ENCODE data around the gene C10orf88. TPM values are rescaled to one million over a fixed set of nuclear protein-coding genes. Genes with fewer than 3 reads are reported as not detected.

The C10orf88 gene
- total and polyA plus RNA-seq, 2 of the 13 experiments (the other 11 are each of a cell fraction or from before 2014, with no cell fraction given): 4.6 to 11.8 TPM

DNA sequence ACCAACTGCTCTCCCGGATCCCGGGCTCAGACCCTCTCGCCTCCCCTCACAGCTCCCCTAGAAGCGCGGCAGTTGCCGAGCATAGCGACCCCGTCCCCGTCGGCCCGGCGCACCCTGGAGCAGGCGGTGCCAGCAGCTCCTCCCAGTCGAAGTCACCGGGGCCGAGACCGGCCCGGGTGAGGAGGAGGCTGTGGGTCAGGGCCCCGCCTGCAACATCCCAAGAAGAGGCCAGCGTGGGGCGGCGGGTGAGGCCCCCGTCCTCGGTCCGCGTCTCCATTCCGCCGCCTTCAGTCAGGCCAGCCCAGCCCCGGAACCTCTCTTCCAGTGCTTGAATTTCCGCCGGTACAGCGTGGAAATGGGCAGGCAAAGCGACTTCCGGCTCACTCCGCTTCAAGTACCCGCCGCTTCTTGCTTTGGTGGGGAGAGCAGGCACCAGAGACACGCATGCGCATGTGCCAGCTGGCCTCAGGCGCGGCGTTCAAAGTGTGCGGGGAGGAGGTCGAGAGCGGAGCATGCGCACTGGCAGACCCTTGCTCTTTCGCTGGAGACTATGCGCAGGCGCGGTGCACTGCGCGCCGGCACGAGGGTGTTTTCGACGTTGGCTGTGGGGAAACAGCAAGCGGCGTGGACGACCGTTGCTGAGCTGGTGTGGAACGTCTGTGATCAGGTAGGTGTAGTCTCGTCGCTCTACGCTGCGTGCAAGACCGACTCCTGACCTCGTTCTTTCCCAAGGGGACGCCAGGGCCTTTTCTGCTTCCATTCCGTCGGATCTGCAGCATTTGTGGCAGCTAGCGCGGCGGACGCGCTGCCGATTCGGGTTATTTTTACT, at the start of gene C10orf88 (continued):
- TF ChIP-seq, protein P1, sequence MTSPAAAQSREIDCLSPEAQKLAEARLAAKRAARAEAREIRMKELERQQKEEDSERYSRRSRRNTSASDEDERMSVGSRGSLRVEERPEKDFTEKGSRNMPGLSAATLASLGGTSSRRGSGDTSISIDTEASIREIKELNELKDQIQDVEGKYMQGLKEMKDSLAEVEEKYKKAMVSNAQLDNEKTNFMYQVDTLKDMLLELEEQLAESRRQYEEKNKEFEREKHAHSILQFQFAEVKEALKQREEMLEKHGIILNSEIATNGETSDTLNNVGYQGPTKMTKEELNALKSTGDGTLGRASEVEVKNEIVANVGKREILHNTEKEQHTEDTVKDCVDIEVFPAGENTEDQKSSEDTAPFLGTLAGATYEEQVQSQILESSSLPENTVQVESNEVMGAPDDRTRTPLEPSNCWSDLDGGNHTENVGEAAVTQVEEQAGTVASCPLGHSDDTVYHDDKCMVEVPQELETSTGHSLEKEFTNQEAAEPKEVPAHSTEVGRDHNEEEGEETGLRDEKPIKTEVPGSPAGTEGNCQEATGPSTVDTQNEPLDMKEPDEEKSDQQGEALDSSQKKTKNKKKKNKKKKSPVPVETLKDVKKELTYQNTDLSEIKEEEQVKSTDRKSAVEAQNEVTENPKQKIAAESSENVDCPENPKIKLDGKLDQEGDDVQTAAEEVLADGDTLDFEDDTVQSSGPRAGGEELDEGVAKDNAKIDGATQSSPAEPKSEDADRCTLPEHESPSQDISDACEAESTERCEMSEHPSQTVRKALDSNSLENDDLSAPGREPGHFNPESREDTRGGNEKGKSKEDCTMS (CRISPR knock-in tag; conservative IDR thresholded peaks at IDR 0.05): no peak
- TF ChIP-seq XBP1 (CRISPR knock-in tag; IDR thresholded peaks at IDR 0.05) (no peak), CHD4 (IDR thresholded peaks at IDR 0.05; ENCODE audit: borderline replicate concordance, low read length) (no peak), HNRNPL (IDR thresholded peaks at IDR 0.05; ENCODE audit: low read depth, low read length) (peak; percentile 81), IKZF4 (CRISPR knock-in tag; IDR thresholded peaks at IDR 0.05; ENCODE audit: borderline replicate concordance, low read depth, not compliant biosample characterization) (peak; percentile 77), ZNF562 (CRISPR knock-in tag; IDR thresholded peaks at IDR 0.05; ENCODE audit: borderline replicate concordance) (no peak; the same call in 1 of the 2 replicates), STAT5B (CRISPR knock-in tag; IDR thresholded peaks at IDR 0.05) (0 out of 2 replicates have a peak, but pooled peaks have one; percentile 23), ZNF33A (CRISPR knock-in tag; IDR thresholded peaks at IDR 0.05; ENCODE audit: borderline replicate concordance) (no peak; the same call in 1 of the 2 replicates), YEATS2 (CRISPR knock-in tag; IDR thresholded peaks at IDR 0.05; ENCODE audit: borderline replicate concordance) (peak; percentile 95), ZNF383 (CRISPR knock-in tag; IDR thresholded peaks at IDR 0.05; ENCODE audit: borderline replicate concordance) (peak; percentile 86; the same call in 1 of the 2 replicates), ZFP36L2 (CRISPR knock-in tag; IDR thresholded peaks at IDR 0.05) (peak; percentile 52; the same call in 1 of the 2 replicates)
- TF ChIP-seq, protein P2, sequence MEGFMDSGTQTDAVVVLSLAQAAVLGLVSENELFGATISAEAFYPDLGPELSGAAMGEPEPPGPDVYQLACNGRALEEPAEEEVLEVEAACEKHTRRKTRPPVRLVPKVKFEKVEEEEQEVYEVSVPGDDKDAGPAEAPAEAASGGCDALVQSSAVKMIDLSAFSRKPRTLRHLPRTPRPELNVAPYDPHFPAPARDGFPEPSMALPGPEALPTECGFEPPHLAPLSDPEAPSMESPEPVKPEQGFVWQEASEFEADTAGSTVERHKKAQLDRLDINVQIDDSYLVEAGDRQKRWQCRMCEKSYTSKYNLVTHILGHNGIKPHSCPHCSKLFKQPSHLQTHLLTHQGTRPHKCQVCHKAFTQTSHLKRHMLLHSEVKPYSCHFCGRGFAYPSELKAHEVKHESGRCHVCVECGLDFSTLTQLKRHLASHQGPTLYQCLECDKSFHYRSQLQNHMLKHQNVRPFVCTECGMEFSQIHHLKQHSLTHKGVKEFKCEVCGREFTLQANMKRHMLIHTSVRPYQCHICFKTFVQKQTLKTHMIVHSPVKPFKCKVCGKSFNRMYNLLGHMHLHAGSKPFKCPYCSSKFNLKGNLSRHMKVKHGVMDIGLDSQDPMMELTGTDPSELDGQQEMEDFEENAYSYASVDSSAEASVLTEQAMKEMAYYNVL (CRISPR knock-in tag; IDR thresholded peaks at IDR 0.05; ENCODE audit: borderline replicate concordance): peak; percentile 91
- TF ChIP-seq, protein P3, sequence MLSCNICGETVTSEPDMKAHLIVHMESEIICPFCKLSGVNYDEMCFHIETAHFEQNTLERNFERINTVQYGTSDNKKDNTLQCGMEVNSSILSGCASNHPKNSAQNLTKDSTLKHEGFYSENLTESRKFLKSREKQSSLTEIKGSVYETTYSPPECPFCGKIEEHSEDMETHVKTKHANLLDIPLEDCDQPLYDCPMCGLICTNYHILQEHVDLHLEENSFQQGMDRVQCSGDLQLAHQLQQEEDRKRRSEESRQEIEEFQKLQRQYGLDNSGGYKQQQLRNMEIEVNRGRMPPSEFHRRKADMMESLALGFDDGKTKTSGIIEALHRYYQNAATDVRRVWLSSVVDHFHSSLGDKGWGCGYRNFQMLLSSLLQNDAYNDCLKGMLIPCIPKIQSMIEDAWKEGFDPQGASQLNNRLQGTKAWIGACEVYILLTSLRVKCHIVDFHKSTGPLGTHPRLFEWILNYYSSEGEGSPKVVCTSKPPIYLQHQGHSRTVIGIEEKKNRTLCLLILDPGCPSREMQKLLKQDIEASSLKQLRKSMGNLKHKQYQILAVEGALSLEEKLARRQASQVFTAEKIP (CRISPR knock-in tag; IDR thresholded peaks at IDR 0.05; ENCODE audit: borderline replicate concordance): no peak
- TF ChIP-seq, protein P4, sequence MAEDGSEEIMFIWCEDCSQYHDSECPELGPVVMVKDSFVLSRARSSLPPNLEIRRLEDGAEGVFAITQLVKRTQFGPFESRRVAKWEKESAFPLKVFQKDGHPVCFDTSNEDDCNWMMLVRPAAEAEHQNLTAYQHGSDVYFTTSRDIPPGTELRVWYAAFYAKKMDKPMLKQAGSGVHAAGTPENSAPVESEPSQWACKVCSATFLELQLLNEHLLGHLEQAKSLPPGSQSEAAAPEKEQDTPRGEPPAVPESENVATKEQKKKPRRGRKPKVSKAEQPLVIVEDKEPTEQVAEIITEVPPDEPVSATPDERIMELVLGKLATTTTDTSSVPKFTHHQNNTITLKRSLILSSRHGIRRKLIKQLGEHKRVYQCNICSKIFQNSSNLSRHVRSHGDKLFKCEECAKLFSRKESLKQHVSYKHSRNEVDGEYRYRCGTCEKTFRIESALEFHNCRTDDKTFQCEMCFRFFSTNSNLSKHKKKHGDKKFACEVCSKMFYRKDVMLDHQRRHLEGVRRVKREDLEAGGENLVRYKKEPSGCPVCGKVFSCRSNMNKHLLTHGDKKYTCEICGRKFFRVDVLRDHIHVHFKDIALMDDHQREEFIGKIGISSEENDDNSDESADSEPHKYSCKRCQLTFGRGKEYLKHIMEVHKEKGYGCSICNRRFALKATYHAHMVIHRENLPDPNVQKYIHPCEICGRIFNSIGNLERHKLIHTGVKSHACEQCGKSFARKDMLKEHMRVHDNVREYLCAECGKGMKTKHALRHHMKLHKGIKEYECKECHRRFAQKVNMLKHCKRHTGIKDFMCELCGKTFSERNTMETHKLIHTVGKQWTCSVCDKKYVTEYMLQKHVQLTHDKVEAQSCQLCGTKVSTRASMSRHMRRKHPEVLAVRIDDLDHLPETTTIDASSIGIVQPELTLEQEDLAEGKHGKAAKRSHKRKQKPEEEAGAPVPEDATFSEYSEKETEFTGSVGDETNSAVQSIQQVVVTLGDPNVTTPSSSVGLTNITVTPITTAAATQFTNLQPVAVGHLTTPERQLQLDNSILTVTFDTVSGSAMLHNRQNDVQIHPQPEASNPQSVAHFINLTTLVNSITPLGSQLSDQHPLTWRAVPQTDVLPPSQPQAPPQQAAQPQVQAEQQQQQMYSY (CRISPR knock-in tag; IDR thresholded peaks at IDR 0.05): peak; percentile 77; the same call in 1 of the 2 replicates
- TF ChIP-seq, protein P5, sequence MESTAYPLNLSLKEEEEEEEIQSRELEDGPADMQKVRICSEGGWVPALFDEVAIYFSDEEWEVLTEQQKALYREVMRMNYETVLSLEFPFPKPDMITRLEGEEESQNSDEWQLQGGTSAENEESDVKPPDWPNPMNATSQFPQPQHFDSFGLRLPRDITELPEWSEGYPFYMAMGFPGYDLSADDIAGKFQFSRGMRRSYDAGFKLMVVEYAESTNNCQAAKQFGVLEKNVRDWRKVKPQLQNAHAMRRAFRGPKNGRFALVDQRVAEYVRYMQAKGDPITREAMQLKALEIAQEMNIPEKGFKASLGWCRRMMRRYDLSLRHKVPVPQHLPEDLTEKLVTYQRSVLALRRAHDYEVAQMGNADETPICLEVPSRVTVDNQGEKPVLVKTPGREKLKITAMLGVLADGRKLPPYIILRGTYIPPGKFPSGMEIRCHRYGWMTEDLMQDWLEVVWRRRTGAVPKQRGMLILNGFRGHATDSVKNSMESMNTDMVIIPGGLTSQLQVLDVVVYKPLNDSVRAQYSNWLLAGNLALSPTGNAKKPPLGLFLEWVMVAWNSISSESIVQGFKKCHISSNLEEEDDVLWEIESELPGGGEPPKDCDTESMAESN (CRISPR knock-in tag; conservative IDR thresholded peaks at IDR 0.05): peak; percentile 89

All from HepG2 (cell line).